HL-60/S4 treated with retinoic acid at 250 ng/mL for 4 days and 3 days (cell line): Measurements from ENCODE around the gene FERMT3.

Experiments
- in situ Hi-C: fragments of 300-500 bp; cut with MboI; formaldehyde crosslinking; loops from 2 replicates; pipeline ENCODE4 v1.7.0; 2022; ENCODE audit warnings: low sequenced_read_pairs

Gene FERMT3

DNA sequence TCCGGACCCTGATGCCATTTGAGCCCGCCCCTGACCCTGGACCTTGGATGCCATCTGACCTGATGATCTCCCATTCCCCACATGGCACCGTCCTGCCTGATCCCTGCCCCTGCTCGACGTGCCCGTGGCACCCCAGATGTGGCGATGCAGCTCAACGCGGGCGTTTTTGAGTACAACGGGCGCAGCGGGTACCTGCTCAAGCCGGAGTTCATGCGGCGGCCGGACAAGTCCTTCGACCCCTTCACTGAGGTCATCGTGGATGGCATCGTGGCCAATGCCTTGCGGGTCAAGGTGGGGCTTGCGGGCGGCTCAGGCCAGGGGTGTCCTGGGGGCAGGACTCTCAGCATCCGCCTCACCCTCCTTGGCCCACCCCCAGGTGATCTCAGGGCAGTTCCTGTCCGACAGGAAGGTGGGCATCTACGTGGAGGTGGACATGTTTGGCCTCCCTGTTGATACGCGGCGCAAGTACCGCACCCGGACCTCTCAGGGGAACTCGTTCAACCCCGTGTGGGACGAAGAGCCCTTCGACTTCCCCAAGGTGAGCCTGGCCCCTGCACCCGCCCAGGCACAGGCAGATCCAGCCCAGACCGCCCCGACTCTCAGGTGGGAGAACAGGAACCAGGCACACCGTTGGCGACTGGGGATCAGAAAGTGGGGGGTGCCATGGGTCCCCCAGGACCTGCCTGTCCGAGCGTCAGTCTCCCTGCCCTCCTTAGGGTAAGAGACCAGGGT, 55.9 kb downstream of the FERMT3 start:
- in situ Hi-C loops = no loop called here

GRCh38 chr11:64263021-64263946, 56.8 kb downstream of the FERMT3 start:
- in situ Hi-C loops = no loop called here

DNA sequence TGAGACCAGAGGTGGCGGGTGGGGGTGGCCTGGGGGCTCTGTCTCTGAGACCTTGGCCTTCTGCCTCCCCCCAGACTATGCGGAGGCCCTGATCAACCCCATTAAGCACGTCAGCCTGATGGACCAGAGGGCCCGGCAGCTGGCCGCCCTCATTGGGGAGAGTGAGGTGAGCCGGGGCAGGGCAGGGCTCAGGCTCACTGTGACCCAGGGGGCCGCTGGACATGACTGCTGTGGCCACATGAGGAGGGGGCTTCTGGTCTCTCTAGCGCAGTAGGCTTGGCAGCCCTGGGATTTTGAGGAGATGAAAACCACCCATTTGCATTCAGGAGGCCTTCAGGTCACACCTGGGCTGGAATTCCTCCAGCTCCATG, 57.4 kb downstream of the FERMT3 start:
- in situ Hi-C loops = no loop called here

DNA sequence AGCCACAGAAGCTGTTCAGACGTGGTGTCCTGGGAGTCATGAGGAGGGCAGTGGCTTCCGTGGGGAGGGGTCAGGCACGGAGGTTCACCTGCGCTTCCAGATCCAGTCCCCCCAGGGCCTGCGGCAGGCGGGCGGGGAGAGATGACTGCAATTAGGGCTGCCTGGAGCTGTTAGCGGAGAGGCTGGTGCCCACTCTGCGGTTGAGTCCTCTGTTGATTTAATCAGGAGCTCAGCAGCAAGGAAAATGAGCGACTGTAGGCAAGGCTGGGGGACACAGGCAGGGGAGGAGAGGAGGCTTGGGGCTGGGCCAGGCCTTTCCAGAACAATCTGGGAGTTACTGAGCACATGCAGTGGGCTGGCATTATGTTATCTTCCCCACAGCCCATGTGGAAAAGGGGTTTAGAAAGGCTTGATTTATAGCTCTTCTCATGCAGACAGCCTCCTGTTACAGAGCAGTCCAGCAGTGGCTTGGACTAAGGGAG, 57.9 kb downstream of the FERMT3 start:
- in situ Hi-C loops = no loop called here

DNA sequence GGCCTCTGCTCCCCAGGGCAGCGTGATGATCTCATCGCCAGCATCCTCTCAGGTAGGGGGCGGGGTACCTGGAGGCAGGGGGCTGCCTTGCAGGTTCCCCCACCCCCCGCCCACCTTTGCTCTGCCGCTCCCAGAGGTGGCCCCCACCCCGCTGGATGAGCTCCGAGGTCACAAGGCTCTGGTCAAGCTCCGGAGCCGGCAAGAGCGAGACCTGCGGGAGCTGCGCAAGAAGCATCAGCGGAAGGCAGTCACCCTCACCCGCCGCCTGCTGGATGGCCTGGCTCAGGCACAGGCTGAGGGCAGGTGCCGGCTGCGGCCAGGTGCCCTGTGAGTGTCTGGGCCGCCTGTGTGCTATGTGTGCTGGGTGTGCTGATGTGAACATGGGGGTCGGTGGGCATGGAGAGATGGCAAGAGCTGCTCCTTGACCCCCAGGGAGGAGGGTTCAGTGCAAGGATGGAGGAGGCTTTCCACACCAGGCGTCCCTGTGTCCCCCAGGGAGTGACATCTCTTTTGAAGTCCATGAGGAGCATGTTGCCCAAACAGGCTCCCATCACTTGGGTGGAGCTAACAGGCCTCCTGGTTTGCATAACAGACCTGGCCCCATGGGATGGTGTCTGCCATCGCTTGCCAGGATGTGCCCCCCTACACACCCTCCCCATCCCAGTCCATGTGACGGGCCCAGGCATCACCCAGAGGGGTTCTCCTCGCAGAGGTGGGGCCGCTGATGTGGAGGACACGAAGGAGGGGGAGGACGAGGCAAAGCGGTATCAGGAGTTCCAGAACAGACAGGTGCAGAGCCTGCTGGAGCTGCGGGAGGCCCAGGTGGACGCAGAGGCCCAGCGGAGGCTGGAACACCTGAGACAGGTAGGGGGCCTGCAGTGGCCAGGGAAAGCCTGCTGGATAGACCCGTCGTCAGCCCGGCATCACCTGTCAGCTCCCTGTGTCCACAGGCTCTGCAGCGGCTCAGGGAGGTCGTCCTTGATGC, 58.9 kb downstream of the FERMT3 start:
- in situ Hi-C loops = no loop called here

DNA sequence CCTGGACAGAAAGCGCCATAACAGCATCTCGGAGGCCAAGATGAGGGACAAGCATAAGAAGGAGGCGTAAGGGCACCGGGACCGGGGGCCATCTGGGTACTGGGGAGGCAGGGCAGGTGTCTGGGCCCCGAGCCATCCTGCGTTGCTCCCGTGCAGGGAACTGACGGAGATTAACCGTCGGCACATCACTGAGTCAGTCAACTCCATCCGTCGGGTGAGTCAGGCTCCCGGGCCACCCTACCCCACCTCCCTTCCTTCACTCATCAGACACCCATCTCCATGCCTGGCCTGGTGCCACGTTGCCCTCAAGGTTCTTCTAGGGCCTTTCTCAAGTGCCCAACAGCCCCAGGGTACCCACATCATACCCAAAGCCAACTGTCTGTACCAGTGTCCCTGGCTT, 59.8 kb downstream of the FERMT3 start:
- in situ Hi-C loops = no loop called here

DNA sequence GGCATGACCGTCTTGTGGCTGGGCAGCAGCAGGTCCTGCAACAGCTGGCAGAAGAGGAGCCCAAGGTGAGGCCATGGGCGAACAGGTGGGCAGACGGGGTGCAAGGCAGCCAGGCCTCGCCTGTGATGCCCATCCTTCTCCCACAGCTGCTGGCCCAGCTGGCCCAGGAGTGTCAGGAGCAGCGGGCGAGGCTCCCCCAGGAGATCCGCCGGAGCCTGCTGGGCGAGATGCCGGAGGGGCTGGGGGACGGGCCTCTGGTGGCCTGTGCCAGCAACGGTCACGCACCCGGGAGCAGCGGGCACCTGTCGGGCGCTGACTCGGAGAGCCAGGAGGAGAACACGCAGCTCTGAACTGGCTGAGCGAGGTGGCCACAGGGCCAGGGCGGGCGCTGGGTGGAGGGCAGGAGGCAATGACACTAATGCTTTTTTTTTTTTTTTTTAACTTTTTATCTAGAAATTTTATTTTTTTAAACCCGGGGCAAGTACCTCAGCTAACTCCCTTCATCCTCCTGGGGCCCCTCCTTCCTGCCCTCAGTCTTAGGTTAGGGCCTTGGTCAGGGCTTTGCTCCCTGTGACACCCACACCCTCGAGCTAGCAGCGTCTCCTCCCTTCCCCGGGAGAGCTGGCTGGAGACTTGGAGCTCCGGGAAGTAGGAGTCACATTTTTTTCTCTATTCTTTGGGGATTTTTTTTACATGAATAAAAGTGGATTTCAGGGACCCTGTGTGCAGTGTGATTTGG, 60.9 kb downstream of the FERMT3 start:
- in situ Hi-C loops = no loop called here

DNA sequence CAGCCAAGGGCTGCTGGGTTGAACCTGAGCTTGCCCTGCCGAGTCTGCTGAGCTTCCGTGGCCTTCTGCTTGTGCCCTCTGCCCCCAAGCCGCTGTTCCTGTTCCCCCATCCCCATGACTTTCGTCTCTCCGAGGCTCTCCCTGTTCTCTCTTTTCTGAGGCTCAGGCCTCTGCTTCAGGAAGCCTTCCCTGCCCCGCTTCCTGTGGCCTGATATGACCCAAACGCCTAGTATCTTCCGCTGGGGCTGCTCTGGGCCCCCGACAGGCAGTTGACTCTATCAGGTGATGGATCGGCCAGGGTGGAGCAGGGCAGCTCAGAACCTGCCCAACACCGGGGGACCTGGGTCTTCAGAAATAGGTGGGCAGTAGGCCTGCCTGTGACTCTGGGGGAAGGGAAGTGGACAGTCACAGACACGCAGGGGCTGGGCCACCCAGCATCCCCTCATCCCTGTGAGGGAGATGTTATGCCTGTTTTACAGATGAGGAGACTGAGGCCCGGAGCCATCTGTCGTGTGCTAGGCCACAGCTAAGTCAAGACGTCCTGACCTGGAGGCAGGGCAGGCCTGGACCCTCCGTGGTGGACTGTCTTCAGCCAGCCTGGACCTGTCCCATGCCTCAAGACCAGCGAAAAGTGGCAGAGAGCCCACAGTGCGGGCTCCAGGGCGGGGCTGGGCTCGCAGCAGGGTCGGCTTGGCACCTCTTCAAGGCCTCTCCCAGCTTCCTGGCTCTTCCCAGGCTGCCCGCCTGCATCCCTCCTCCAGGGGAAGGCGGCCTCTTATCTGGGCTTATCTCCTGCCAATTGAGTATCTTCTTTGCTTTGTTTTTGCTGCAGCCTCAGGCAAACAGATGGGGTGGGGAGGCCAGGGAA, 61.7 kb downstream of the FERMT3 start:
- in situ Hi-C loops = no loop called here

GRCh38 chr11:64268893-64269539, 62.5 kb downstream of the FERMT3 start:
- in situ Hi-C loops = no loop called here

GRCh38 chr11:64269540-64270220, 63.2 kb downstream of the FERMT3 start:
- in situ Hi-C loops = no loop called here
